Uterus (tissue), 4 donors: ENCODE data around the gene SRBD1. TPM values are rescaled to one million over a fixed set of nuclear protein-coding genes. Genes with fewer than 3 reads are reported as not detected.
"Not testable (repeated sequence)": the region's sequence is repeated elsewhere in the genome, so short reads cannot be mapped to it uniquely, and the experiment has no call there.

Source experiments
- DNase-seq, 2 donors: peaks; one replicate each; pipeline ENCODE4 v3.0.0-alpha.2; 2019 to 2020
- H3K27ac ChIP-seq, 2 donors: fragments of 200-600 bp; sonication (generic); 1 replicate in 1 of 2; 2 replicates in 1 of 2; pipeline ENCODE4 v1.5.1; 2016 to 2018
- H3K27me3 ChIP-seq, 2 donors: fragments of 200-600 bp; sonication (generic); one replicate each; pipeline ENCODE4 v1.5.1; 2018 to 2019; ENCODE audit warnings: control low read depth in 1 of 2
- H3K36me3 ChIP-seq, 2 donors: fragments of 200-600 bp; sonication (generic); one replicate each; pipeline ENCODE4 v1.5.1; 2019; ENCODE audit warnings: control low read depth in 1 of 2
- H3K4me1 ChIP-seq, 2 donors: fragments of 200-600 bp; sonication (generic); one replicate each; pipeline ENCODE4 v1.5.1; 2018 to 2019; ENCODE audit warnings: control low read depth in 1 of 2
- H3K4me3 ChIP-seq, 2 donors: fragments of 200-600 bp; sonication (generic); 1 replicate in 1 of 2; 2 replicates in 1 of 2; pipeline ENCODE4 v1.5.1; 2018 to 2019; ENCODE audit warnings: mild to moderate bottlenecking in 1 of 2
- H3K9me3 ChIP-seq, 2 donors: fragments of 200-600 bp; sonication (generic); one replicate each; pipeline ENCODE4 v1.5.1; 2019; ENCODE audit warnings: control low read depth in 1 of 2
- POLR2A ChIP-seq, 2 donors: fragments of 450-650 bp; IDR thresholded peaks; one replicate each; pipeline ENCODE4 v1.6.1; 2016; ENCODE audit warnings: antibody characterized with exemption in 2 of 2, mild to moderate bottlenecking in 1 of 2, moderate library complexity in 1 of 2
- intact Hi-C: fragments of 100-400 bp; cut with DNase I; formaldehyde crosslinking; loops from one replicate; pipeline ENCODE4 v1.15.1; 2023; ENCODE audit warnings: low total_unique reads
- total RNA-seq, 4 donors: library from RNA; depleted of rRNA in 3 of 4; stranded (reverse); fragments of >200 nt in 3 of 4; gene quantifications; one replicate each; pipeline versions ENCODE4 v1.1.0 to v1.2.4, GENCODE V29; 2014 to 2023
- TF ChIP-seq, protein P1 (sequence below), 4 experiments: fragments of 200-600 bp in 2 of 4; fragments of 450-650 bp in 2 of 4; sonication (generic) in 2 of 4; IDR thresholded peaks; one replicate each; pipeline ENCODE4 v1.5.1; 2016 to 2019; ENCODE audit warnings: antibody characterized with exemption in 4 of 4, mild to moderate bottlenecking in 2 of 4, moderate library complexity in 1 of 4
- donor health status: DM: yes; HTN: yes; CAD: no.

The SRBD1 gene
- total RNA-seq, 4 donors from 2014 or later = 13.1 to 65.8 (median 34.0) TPM

DNA sequence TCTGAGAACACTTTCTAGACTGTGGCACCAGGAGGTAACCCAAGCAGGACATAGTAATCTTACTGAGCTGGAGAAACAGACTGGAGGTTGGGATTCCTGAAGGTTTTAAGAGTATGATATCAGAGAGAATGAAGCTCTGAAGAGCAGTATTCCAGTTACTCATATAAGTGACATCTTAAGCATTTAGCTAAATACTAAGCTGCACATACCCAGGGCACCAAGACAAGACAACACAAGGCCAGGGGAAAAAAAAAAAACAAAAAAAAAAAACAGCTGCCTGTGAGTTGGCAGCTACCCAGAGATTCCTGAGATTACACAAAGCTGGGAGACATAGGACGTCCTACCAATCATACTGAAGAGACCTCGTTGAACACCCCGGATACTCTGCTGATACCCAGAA lies 175.8 kb downstream of the SRBD1 start:
- no peaks in the 10 kb centered on the region for H3K27me3 ChIP-seq
- intact Hi-C loops = no loop called here
- DNase-seq = no peak
- no peak for TF ChIP-seq POLR2A (IDR thresholded peaks at IDR 0.05)
- TF ChIP-seq, protein P1, sequence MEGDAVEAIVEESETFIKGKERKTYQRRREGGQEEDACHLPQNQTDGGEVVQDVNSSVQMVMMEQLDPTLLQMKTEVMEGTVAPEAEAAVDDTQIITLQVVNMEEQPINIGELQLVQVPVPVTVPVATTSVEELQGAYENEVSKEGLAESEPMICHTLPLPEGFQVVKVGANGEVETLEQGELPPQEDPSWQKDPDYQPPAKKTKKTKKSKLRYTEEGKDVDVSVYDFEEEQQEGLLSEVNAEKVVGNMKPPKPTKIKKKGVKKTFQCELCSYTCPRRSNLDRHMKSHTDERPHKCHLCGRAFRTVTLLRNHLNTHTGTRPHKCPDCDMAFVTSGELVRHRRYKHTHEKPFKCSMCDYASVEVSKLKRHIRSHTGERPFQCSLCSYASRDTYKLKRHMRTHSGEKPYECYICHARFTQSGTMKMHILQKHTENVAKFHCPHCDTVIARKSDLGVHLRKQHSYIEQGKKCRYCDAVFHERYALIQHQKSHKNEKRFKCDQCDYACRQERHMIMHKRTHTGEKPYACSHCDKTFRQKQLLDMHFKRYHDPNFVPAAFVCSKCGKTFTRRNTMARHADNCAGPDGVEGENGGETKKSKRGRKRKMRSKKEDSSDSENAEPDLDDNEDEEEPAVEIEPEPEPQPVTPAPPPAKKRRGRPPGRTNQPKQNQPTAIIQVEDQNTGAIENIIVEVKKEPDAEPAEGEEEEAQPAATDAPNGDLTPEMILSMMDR (IDR thresholded peaks at IDR 0.05) = no peak
- no peak overlapping the region for H3K4me3 ChIP-seq
- H3K27ac ChIP-seq = no peak overlapping the region
- H3K4me1 ChIP-seq = no peaks in the 10 kb centered on the region
- H3K36me3 ChIP-seq = no peaks in the 10 kb centered on the region
- H3K9me3 ChIP-seq = no peaks in the 10 kb centered on the region

DNA sequence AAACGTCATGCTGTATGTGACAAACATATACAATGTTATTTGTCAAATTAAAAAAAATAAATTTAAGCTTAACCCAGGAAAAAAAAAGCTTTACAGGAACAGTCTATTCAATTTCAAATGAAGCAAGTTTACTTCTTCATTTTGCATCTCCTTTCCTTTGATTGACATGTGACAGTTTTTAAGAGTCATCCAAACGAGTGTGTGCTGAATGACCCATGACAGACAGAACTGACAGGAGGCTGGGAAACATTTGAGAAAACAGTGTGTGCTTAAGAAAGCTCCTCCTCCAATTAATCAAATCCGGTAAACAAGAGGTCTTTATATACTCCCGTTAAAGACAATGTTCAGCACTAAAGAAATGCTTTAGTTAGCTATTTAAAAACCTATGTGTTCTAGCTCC lies 177.7 kb downstream of the SRBD1 start:
- Histone ChIP-seq H3K4me3 (no peak overlapping the region), H3K4me1 (no peaks in the 10 kb centered on the region), H3K9me3 (no peaks in the 10 kb centered on the region), H3K27me3 (no peaks in the 10 kb centered on the region), H3K36me3 (no peaks in the 10 kb centered on the region), H3K27ac (no peak overlapping the region)
- DNase-seq = no peak
- TF ChIP-seq POLR2A (IDR thresholded peaks at IDR 0.05) = no peak
- TF ChIP-seq, protein P1 (IDR thresholded peaks at IDR 0.05) = no peak
- intact Hi-C loops = no loop called here

DNA sequence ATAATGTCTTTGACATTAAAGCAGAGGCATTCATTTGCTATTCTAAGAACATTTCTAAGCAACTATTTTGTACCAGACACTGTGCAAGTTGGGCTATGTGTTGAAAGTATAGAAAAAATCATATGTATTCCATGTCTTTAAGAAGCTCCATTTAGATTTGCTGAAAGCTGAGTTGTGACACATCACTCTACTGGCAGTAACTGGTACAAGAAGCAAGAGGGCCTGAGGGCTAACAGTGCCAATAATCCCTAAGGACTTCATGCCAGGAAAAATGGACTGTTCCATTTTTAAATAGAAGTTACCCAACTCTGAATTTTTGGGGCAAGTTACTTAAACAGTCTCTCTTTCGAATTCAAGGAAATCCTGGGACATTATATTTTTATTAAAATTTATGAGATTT lies 178.7 kb downstream of the SRBD1 start:
- Histone ChIP-seq H3K27ac (no peak overlapping the region), H3K4me3 (no peak overlapping the region)
- intact Hi-C loops = no loop called here

DNA sequence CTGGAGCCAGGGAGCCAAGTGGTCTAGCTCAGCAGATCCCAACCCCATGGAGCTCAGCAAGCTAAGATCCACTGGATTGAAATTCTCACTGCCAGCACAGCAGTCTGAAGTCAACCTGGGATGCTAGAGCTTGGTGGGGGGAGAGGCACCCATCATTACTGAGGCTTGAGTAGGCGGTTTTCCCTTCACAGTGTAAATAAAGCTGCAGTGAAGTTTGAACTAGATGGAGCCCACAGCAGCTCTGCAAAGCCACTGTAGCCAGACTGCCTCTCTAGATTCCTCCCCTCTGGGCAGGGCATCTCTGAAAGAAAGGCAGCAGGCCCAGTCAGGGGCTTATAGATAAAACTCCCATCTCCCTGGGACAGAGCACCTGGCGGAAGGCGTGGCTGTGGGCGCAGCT lies 185.0 kb downstream of the SRBD1 start:
- DNase-seq, H3K4me1 ChIP-seq, H3K27me3 ChIP-seq, intact Hi-C loops, H3K36me3 ChIP-seq, H3K9me3 ChIP-seq, H3K4me3 ChIP-seq, H3K27ac ChIP-seq: not testable (repeated sequence)

More for the DNA sequence above, 178.7 kb downstream of the SRBD1 start:
- no peaks in the 10 kb centered on the region for H3K27me3 ChIP-seq
- no peak for TF ChIP-seq POLR2A (IDR thresholded peaks at IDR 0.05)
- TF ChIP-seq, protein P1 (IDR thresholded peaks at IDR 0.05) = no peak
- no peaks in the 10 kb centered on the region for H3K36me3 ChIP-seq
- no peaks in the 10 kb centered on the region for H3K9me3 ChIP-seq
- DNase-seq = no peak
- H3K4me1 ChIP-seq = no peaks in the 10 kb centered on the region

DNA sequence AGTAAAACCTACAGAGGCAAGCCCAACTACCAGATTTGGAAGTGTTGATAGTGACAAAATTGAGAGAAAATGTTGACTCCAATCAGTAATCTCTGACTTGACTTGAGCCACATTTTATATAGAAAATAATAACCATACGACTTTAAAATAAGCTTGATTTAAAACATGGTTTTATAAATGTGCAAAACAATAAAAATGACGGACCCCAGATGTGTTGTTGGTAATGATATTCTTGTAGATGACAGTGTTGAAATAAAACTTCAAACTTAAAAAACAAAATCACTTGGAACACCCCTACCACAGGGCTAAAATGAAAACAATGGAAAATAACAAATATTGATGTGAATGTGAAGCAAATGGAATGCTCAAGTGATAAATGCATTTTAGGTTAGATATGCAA lies 188.1 kb downstream of the SRBD1 start:
- Histone ChIP-seq H3K9me3 (no peaks in the 10 kb centered on the region), H3K4me1 (no peaks in the 10 kb centered on the region), H3K27me3 (no peaks in the 10 kb centered on the region), H3K4me3 (no peak overlapping the region), H3K27ac (peak overlapping the region in 1 of 2 donors; percentile 4), H3K36me3 (no peaks in the 10 kb centered on the region)
- intact Hi-C loops = no loop called here
- DNase-seq = no peak
- TF ChIP-seq, protein P1 (IDR thresholded peaks at IDR 0.05) = no peak
- no peak for TF ChIP-seq POLR2A (IDR thresholded peaks at IDR 0.05)

DNA sequence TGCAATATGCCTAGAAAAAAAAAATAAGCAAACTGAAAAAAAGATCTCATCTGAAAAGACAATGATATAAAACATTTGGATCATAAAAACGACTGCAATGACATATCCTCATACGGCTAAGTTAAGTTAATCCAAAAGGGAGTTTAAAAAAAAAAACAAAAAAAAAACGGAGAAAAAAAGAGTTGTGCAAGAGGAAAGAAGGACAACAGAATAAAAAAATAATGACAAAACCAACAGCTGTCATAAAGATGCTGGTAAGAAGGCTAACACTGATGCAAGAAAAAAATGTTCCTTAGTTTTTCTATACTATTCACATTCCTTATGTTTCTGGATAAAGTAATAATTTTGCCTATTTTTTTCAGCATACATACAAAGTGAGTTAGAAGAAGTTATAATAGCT lies 192.5 kb downstream of the SRBD1 start:
- no peak overlapping the region for H3K27ac ChIP-seq
- no peaks in the 10 kb centered on the region for H3K27me3 ChIP-seq
- H3K36me3 ChIP-seq = no peaks in the 10 kb centered on the region
- intact Hi-C loops = no loop called here
- H3K9me3 ChIP-seq = no peaks in the 10 kb centered on the region
- peaks cover 0 to 7% of the 10 kb centered on the region in 2 donors for H3K4me1 ChIP-seq
- TF ChIP-seq POLR2A (IDR thresholded peaks at IDR 0.05) = no peak
- TF ChIP-seq, protein P1 (IDR thresholded peaks at IDR 0.05) = no peak
- no peak for DNase-seq
- no peak overlapping the region for H3K4me3 ChIP-seq
